Measurements from ENCODE around the gene NDUFB10.

Gene NDUFB10

GRCh38 chr16:2003231-2003826 is 44.0 kb downstream of the NDUFB10 start:
- no peak for DNase-seq

GRCh38 chr16:2003827-2004641 is 44.7 kb downstream of the NDUFB10 start:
- peak; percentile 83 for DNase-seq

GRCh38 chr16:2004795-2005517 is 45.6 kb downstream of the NDUFB10 start:
- DNase-seq, result no peak

GRCh38 chr16:2005646-2006045 is 46.3 kb downstream of the NDUFB10 start:
- no peak for DNase-seq

- DNase-seq, result no peak
Measured at GRCh38 chr16:2006317-2006716, 47.0 kb downstream of the NDUFB10 start.

- DNase-seq, result no peak
Measured at GRCh38 chr16:2007081-2007836, 47.9 kb downstream of the NDUFB10 start.

- DNase-seq, result peak; percentile 45
Measured at GRCh38 chr16:2008009-2008526, 48.7 kb downstream of the NDUFB10 start.

- no peak for DNase-seq
Measured at GRCh38 chr16:2008631-2009163, 49.4 kb downstream of the NDUFB10 start.

GRCh38 chr16:2009164-2009711 is 49.9 kb downstream of the NDUFB10 start:
- DNase-seq, result no peak

- peak; percentile 91 for DNase-seq
Measured at GRCh38 chr16:2009791-2010510, 50.6 kb downstream of the NDUFB10 start, which contains the start of gene ZNF598. Gene ZNF598 (minus strand): TSS chr16:2009821.
